ENCODE data around the gene RAB43. TPM values are rescaled to one million over a fixed set of nuclear protein-coding genes. Genes with fewer than 3 reads are reported as not detected.
"Not testable (repeated sequence)": the region's sequence is repeated elsewhere in the genome, so short reads cannot be mapped to it uniquely, and the experiment has no call there.

The RAB43 gene
- total RNA-seq, 1 donor, result 28.1 TPM

DNA sequence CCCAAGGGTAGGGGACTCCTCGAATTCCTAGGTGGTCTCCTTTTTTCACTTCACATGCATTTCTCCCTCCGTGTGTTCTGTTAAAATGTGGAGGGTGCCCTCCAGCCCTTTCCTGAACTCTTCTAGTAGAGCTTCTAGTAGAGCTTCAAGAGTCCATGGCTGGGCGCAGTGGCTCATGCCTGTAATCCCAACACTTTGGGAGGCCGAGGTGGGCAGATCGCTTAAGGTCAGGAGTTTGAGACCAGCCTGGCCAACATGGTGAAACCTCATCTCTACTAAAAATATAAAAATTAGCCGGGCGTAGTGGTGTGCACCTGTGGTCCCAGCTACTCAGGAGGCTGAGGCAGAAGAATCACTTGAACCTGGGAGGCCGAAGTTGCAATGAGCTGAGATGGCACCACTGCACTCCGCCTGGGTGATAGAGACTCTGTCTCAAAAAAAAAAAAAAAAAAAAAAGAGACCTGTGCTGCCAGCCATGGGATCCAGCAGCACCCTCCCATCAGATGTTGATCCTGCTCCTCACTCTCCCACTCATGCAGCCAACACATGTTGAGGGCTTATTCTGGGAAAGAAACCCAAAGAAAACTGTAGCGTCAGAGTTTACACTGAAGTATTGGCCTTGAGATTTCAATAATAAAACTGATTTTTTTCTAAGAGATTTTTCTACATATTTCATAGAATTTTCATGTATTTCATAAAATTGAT, 10.4 kb downstream of the RAB43 start:
- not testable (repeated sequence) for H3K4me3 ChIP-seq (ENCODE audit: low read length); H3K9me3 ChIP-seq (ENCODE audit: low read depth, low read length)
- peaks cover 37% of the 10 kb centered on the region for H3K4me1 ChIP-seq (ENCODE audit: insufficient read depth, low read length)

DNA sequence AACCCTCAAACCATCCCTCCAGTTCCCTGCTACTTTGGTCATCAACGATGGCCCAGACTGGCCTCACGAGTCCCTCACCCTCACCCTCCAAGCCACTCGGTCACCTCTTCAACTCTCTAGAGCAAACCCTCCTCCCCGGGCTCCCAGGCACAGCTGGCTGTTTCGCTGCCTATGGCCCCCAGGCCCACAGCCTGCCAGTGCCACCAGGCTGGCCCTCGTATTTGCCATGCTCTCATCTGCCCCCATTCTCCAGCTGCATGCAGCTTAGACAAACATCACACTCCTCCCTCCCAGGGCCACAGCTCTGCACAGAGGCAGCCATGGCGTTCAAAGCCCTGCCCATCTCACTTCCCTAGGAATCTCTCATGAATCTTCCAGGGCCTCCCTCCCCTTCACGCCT, 13.8 kb downstream of the RAB43 start:
- no peaks in the 10 kb centered on the region for H3K27me3 ChIP-seq (ENCODE audit: insufficient read depth, low read length)
- H3K9me3 ChIP-seq (ENCODE audit: low read depth, low read length), result no peaks in the 10 kb centered on the region
- H3K4me3 ChIP-seq (ENCODE audit: low read length), result no peak overlapping the region
- peaks cover 22% of the 10 kb centered on the region for H3K4me1 ChIP-seq (ENCODE audit: insufficient read depth, low read length)

More for the DNA sequence above, 10.4 kb downstream of the RAB43 start:
- not testable (repeated sequence) for H3K27me3 ChIP-seq (ENCODE audit: insufficient read depth, low read length)

DNA sequence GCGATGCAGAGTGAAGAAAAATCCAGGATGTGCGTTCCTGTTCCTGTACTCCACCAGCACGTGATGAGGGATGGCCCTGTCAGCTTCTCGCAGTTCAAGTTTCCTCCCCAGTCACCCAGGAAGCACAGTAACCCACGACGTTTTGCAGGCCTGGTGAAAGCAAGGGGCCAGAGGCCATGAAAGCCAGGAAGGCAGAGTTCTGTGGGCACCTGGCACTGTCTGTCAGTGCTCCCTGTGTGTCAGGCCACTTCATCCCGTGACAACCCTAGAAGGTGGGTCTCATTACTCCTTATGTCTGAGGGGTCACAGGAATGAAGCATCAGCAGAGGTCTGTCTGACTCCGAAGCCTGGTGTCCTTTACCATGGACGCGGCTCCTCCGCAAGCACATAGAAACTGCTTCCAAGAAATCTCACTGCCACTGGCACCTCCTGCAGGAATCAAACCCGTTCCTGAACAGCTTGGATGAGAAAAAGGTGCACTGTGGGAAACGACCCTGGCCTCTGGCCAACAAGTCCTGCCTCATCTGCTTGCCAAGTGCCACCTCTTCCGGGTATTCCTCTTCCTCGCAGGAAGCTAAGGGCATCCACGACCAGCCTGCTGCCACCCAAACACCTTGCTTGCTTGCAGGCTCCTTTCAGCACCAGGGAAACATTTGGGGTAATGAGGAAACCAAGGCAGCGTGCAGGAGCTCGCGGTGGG, 14.6 kb downstream of the RAB43 start:
- H3K27me3 ChIP-seq (ENCODE audit: insufficient read depth, low read length), result no peaks in the 10 kb centered on the region
- H3K9me3 ChIP-seq (ENCODE audit: low read depth, low read length), result no peaks in the 10 kb centered on the region
- peaks cover 15% of the 10 kb centered on the region for H3K4me1 ChIP-seq (ENCODE audit: insufficient read depth, low read length)
- no peak overlapping the region for H3K4me3 ChIP-seq (ENCODE audit: low read length)

DNA sequence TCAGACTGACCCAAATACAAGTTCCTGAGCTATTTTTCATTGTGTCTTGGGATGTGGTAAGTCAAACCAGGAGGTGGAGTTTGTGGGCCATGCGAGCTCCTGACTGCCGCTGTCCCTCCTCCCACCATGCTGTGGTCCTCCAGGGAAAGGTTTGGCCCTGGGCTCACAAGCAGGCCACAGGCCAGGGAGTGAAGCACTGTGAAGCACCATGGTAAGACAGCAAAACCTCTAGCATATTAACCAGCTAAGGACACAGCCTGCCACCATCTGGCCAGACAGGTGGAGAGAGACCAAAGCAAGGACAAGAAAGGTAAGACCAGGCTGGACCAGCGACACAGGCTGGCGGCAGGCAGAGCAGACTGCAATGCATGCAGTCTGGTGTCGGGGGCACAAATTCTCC, 15.3 kb downstream of the RAB43 start:
- Histone ChIP-seq H3K4me3 (ENCODE audit: low read length) (no peak overlapping the region), H3K4me1 (ENCODE audit: insufficient read depth, low read length) (peaks cover 12% of the 10 kb centered on the region), H3K9me3 (ENCODE audit: low read depth, low read length) (no peaks in the 10 kb centered on the region), H3K27me3 (ENCODE audit: insufficient read depth, low read length) (no peaks in the 10 kb centered on the region)

DNA sequence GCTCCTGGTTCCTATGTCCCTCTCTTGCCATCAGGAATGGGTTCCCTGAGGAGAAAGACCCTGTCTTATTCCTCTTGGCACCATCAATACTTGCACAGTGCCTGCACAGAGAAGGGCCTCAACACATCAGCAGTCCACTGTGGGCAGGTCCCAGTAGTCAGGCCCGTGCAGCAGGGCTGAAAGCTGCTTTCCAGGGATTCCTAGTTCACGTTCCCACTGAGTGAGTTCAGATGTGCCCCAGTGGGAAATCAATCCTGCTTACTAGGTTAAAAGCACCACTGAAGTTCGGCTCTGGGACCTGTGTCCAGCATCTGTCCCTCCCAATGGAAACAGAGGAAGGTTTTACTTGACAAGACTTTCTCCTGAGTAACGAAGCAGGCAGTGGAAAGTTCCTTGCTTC, 15.7 kb downstream of the RAB43 start:
- Histone ChIP-seq H3K4me3 (ENCODE audit: low read length) (no peak overlapping the region), H3K4me1 (ENCODE audit: insufficient read depth, low read length) (peaks cover 12% of the 10 kb centered on the region), H3K27me3 (ENCODE audit: insufficient read depth, low read length) (no peaks in the 10 kb centered on the region), H3K9me3 (ENCODE audit: low read depth, low read length) (no peaks in the 10 kb centered on the region)

DNA sequence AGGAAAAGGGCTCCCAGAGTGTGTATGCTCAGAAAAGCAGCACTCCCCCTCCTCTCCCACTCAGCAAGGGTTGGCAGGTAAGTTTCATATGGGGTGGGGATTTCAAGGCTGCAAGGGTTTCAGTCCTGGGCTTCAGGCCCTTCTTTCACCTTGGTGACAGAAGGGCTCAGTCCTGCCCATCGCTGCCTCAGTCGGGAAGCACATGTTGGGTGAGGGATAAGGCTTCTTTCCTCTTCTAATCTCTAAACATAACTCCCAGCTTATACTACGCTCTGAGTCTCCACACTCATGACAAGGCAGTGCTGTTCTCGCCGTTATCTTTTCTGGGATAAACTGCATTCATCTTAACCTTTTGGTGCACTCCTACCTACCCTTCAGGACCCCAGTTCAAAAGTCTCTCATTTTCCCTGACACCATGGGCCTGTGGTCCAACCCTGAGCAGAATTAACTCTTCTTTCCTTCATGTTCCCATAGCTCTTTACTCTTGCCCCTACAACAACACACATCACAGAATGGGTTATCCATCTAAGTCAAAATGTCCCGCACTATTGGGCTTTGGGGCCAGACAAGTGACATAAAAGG, 17.0 kb downstream of the RAB43 start:
- Histone ChIP-seq H3K9me3 (ENCODE audit: low read depth, low read length) (no peaks in the 10 kb centered on the region), H3K4me1 (ENCODE audit: insufficient read depth, low read length) (peaks cover 12% of the 10 kb centered on the region), H3K27me3 (ENCODE audit: insufficient read depth, low read length) (no peaks in the 10 kb centered on the region), H3K4me3 (ENCODE audit: low read length) (no peak overlapping the region)

DNA sequence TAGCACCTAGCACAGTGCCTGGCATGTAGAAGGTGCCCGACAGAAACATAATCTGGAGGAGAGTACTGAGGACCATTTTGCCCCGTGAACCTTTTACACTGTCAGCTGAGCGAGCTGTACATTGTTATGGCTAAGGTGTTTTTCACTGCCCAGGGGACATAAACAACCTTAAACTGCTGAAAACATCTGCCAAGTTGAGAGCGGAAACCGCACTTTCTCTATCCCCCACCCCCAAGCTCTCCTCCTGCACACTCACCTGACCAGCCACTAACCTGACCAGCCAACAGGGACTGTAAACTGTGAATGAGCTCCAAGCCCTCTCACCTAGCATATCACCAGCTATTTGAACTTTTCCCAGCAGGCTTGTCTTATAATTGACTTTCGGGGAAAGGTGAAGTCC, 17.6 kb downstream of the RAB43 start:
- Histone ChIP-seq H3K4me3 (ENCODE audit: low read length) (no peak overlapping the region), H3K4me1 (ENCODE audit: insufficient read depth, low read length) (peaks cover 12% of the 10 kb centered on the region)

DNA sequence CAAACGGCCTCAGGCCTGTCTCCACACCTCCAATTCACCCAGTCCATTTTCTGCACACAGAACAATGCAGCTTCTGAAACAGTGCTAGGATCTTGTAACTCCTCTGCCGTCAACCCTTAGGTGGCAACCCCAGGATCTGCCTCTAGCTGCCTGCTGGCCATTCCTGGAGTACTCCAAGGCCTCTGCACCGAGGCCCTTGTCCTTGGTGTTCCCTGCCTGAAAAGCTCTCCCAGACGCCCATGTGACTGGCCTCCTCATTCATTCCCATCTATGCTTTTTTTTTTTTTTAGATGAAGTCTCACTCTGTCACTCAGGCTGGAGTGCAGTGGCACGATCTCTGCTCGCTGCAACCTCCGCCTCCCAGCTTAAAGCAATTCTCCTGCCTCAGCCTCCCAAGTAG, 18.3 kb downstream of the RAB43 start:
- Histone ChIP-seq H3K4me3 (ENCODE audit: low read length) (no peak overlapping the region), H3K9me3 (ENCODE audit: low read depth, low read length) (no peaks in the 10 kb centered on the region), H3K27me3 (ENCODE audit: insufficient read depth, low read length) (no peaks in the 10 kb centered on the region), H3K4me1 (ENCODE audit: insufficient read depth, low read length) (peaks cover 12% of the 10 kb centered on the region)

More for the DNA sequence above, 17.6 kb downstream of the RAB43 start:
- H3K27me3 ChIP-seq (ENCODE audit: insufficient read depth, low read length), result no peaks in the 10 kb centered on the region
- H3K9me3 ChIP-seq (ENCODE audit: low read depth, low read length), result no peaks in the 10 kb centered on the region

DNA sequence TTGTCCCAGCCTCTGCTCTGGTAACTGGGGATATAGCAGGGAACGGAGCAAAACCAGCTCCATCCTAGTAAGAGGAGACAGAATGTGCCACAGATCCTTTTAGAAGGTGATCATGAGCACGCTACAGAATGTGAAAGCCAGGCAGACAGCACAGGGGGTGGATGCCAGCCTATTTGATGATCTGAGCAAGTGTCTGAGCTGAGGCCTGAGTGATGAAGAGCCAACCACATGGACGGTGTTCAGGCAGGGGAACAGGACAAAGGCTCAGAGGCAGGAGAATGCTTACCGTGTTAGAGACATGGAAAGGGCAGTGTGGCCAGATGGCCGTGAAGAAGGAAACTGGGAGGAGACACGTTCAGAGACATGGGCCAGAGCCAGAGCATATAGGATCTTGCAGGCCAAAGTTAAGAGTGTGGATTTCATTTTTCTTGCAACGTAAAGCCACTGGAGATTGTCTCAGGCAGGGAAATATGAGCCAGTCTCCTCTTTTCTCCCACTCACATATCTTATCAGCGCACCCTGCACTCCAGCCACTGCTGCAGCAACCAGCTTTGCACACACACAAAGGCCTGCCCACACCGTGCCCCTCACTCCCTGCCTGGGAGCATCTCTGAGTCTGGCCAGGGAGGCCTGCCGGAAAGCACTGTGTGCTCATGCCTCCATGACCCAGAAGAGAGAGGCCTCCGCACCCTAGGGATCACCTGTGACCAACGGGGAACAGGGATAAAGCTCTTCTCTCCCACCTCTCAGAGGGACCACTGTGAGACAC, 20.1 kb downstream of the RAB43 start:
- H3K27me3 ChIP-seq (ENCODE audit: insufficient read depth, low read length), result no peaks in the 10 kb centered on the region
- H3K9me3 ChIP-seq (ENCODE audit: low read depth, low read length), result no peaks in the 10 kb centered on the region
- H3K4me1 ChIP-seq (ENCODE audit: insufficient read depth, low read length), result peaks cover 6% of the 10 kb centered on the region
- no peak overlapping the region for H3K4me3 ChIP-seq (ENCODE audit: low read length)

DNA sequence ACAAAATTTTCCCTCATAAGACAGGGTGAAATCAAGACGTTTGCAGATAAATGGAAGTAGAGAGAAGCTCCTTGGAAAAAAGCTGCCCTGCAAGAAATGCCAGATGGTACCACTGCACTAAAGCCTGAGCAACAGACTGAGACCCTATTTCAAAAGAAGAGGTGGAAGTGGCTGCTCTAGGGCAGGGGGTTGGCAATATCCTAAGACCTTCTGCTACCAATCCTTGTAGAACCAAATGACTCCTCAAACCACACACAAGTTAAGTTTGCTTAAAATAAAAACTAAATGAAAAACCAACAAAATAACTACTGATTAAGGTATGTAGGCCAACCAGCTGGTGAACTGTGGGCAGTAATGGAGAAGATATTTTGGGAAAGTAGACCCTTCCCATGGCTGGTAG, 21.3 kb downstream of the RAB43 start:
- peaks cover 4% of the 10 kb centered on the region for H3K4me1 ChIP-seq (ENCODE audit: insufficient read depth, low read length)
- no peaks in the 10 kb centered on the region for H3K27me3 ChIP-seq (ENCODE audit: insufficient read depth, low read length)
- no peak overlapping the region for H3K4me3 ChIP-seq (ENCODE audit: low read length)
- no peaks in the 10 kb centered on the region for H3K9me3 ChIP-seq (ENCODE audit: low read depth, low read length)

DNA sequence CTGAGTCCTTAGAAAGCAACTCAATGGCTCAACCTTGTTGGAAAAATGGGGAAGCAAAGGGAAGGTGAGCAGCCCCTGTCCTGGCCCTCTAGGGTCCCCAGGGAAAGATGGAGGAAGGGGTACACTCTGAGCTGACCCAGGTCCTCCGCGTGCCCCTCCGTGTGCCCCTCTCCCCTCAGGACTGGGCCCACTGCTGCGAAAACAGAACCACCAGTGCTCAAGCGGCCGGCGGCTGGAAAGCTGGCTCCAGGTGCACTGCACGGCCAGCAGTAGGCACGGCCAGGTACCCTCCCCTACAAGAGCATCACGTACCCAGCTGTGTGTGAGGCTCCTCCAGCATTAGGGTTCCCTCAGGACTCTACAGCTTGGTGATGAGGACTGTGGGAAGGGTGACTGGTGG, 26.3 kb downstream of the RAB43 start:
- H3K4me3 ChIP-seq (ENCODE audit: low read length), result no peak overlapping the region
- no peaks in the 10 kb centered on the region for H3K27me3 ChIP-seq (ENCODE audit: insufficient read depth, low read length)
- H3K9me3 ChIP-seq (ENCODE audit: low read depth, low read length), result no peaks in the 10 kb centered on the region
- H3K4me1 ChIP-seq (ENCODE audit: insufficient read depth, low read length), result no peaks in the 10 kb centered on the region

DNA sequence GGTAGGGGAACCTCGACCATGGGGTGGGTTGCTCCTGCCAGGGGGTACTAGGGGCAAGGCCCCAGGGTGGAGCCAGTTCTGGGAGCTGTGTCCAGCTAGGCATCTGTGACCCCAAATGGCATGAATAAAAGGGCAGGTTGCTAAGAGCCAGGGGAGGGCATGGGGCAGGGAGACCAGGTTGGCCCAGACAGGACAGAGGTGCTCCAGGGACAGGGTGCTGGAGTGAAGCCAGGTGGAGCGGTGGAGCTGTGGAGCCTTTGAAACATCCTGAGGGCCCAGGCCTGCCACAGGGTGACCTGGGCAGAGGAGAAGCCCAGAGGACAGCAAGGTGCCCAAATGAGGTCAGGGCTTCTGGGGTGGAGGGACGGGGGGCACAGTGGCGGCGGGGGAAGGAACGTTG, 33.3 kb downstream of the RAB43 start:
- not testable (repeated sequence) for H3K9me3 ChIP-seq (ENCODE audit: low read depth, low read length); H3K4me1 ChIP-seq (ENCODE audit: insufficient read depth, low read length); H3K27me3 ChIP-seq (ENCODE audit: insufficient read depth, low read length); H3K4me3 ChIP-seq (ENCODE audit: low read length)

DNA sequence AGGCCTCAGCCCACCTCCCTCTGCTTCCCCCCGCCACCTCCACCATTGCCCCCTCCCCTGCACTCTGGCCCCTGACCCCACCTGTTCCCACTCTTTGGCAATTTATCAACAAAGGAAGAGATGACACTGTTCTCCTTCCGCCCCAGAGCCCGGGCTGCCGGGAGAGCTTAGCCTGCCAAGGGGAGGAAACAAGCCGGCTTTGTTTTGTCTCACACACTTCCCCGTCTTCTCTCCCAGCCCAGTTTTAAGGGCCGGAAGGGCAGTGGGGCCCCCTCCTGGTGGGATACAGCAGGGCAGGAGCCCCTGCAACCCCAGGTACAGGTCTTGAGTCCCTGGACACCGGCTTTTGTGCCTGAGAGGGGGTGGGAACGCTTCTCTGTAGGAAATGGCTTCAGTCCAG, 33.7 kb downstream of the RAB43 start:
- H3K4me3 ChIP-seq (ENCODE audit: low read length); H3K4me1 ChIP-seq (ENCODE audit: insufficient read depth, low read length); H3K9me3 ChIP-seq (ENCODE audit: low read depth, low read length); H3K27me3 ChIP-seq (ENCODE audit: insufficient read depth, low read length): not testable (repeated sequence)

DNA sequence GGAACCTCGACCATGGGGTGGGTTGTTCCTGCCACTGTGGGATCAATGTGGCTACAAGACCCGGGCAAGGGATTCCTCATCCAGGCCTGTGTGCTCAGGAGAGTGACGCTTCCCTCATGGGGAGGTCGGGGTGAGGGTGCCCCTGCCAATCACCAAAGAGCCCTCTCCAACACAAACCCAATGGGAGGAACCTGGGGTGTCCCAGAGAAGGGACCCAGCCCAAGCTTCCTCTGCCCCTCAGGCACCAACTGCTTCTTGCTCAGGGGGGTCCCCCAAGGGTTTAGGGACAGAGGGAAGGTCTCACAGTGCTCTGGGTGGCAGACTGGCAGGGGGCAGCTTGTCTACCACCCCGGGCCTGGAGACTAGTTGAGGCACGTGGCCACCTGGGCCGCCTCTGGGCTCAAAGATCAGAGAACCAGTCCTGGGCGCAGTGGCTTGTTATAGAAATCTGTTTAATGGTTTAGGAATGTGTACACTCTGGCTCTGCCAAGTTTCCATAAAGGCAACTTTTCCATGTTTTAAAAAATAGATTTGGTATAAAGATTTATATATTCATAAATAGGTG, 34.4 kb downstream of the RAB43 start:
- no peaks in the 10 kb centered on the region for H3K9me3 ChIP-seq (ENCODE audit: low read depth, low read length)
- no peaks in the 10 kb centered on the region for H3K27me3 ChIP-seq (ENCODE audit: insufficient read depth, low read length)
- no peak overlapping the region for H3K4me3 ChIP-seq (ENCODE audit: low read length)
- H3K4me1 ChIP-seq (ENCODE audit: insufficient read depth, low read length), result no peaks in the 10 kb centered on the region

DNA sequence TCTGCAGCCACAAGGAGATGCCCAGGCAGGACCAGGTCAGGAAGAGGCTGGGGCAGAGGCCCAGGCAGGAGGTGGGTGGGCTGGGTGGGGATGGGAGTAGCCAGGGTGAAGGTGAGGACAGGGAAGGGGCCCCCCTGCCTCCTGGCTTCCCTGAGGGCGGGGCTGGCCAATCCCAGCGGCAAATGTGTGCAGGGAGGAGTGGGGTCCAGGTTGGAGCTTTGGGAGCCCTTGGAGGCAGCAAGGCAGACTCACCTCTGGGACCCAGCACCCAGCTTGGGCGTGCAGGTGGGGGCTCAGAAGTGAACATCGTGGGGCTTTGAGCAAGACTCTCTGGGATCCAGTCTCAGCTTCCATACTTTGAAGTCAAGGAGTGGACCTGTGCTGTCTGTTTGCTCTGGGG, 35.8 kb downstream of the RAB43 start:
- Histone ChIP-seq H3K27me3 (ENCODE audit: insufficient read depth, low read length) (no peaks in the 10 kb centered on the region), H3K4me3 (ENCODE audit: low read length) (no peak overlapping the region), H3K4me1 (ENCODE audit: insufficient read depth, low read length) (peaks cover 4% of the 10 kb centered on the region), H3K9me3 (ENCODE audit: low read depth, low read length) (no peaks in the 10 kb centered on the region)

All from mononuclear cell (primary cell).